Right kidney (tissue), 1 donor: ENCODE measurements around the gene DPP6.

ENCODE experiments used
- DNase-seq: peaks from one replicate; pipeline ENCODE4 v3.0.0-alpha.2; 2016

Gene DPP6

GRCh38 chr7:154836021-154836448 is 783.8 kb downstream of the DPP6 start:
- DNase-seq, result no peak

- DNase-seq, result no peak
Observed at GRCh38 chr7:154837087-154837486, 784.9 kb downstream of the DPP6 start.

- no peak for DNase-seq
Observed at GRCh38 chr7:154837622-154838021, 785.4 kb downstream of the DPP6 start.

GRCh38 chr7:154840086-154840485 is 787.9 kb downstream of the DPP6 start:
- no peak for DNase-seq

GRCh38 chr7:154841731-154842331 is 789.6 kb downstream of the DPP6 start:
- DNase-seq, result no peak

- no peak for DNase-seq
Observed at GRCh38 chr7:154842591-154842990, 790.4 kb downstream of the DPP6 start.

GRCh38 chr7:154843670-154844237 is 791.6 kb downstream of the DPP6 start:
- no peak for DNase-seq

- no peak for DNase-seq
Observed at GRCh38 chr7:154844499-154844898, 792.3 kb downstream of the DPP6 start.

- no peak for DNase-seq
Observed at GRCh38 chr7:154844955-154845354, 792.8 kb downstream of the DPP6 start.

- DNase-seq, result no peak
Observed at GRCh38 chr7:154848464-154848863, 796.3 kb downstream of the DPP6 start.

- no peak for DNase-seq
Observed at GRCh38 chr7:154852205-154852604, 800.0 kb downstream of the DPP6 start.

- DNase-seq, result no peak
Observed at GRCh38 chr7:154853063-154853726, 801.0 kb downstream of the DPP6 start.

- no peak for DNase-seq
Observed at GRCh38 chr7:154853727-154854095, 801.5 kb downstream of the DPP6 start.

- no peak for DNase-seq
Observed at GRCh38 chr7:154854836-154855235, 802.6 kb downstream of the DPP6 start.

- no peak for DNase-seq
Observed at GRCh38 chr7:154855366-154855765, 803.2 kb downstream of the DPP6 start.

GRCh38 chr7:154856733-154857132 is 804.5 kb downstream of the DPP6 start:
- DNase-seq, result no peak

GRCh38 chr7:154857240-154857639 is 805.0 kb downstream of the DPP6 start:
- no peak for DNase-seq

GRCh38 chr7:154857728-154858681 is 805.8 kb downstream of the DPP6 start:
- no peak for DNase-seq

- no peak for DNase-seq
Observed at GRCh38 chr7:154858836-154859537, 806.8 kb downstream of the DPP6 start.

- DNase-seq, result no peak
Observed at GRCh38 chr7:154859747-154860620, 807.8 kb downstream of the DPP6 start.
